ENCODE results near the gene SUMO2. TPM values are rescaled to one million over a fixed set of nuclear protein-coding genes. Genes with fewer than 3 reads are reported as not detected.

SUMO2 gene
- total and polyA plus RNA-seq, 9 of the 15 experiments (the other 6 are each of a cell fraction or from before 2014, with no cell fraction given): 157 to 733 (median 419) TPM

DNA sequence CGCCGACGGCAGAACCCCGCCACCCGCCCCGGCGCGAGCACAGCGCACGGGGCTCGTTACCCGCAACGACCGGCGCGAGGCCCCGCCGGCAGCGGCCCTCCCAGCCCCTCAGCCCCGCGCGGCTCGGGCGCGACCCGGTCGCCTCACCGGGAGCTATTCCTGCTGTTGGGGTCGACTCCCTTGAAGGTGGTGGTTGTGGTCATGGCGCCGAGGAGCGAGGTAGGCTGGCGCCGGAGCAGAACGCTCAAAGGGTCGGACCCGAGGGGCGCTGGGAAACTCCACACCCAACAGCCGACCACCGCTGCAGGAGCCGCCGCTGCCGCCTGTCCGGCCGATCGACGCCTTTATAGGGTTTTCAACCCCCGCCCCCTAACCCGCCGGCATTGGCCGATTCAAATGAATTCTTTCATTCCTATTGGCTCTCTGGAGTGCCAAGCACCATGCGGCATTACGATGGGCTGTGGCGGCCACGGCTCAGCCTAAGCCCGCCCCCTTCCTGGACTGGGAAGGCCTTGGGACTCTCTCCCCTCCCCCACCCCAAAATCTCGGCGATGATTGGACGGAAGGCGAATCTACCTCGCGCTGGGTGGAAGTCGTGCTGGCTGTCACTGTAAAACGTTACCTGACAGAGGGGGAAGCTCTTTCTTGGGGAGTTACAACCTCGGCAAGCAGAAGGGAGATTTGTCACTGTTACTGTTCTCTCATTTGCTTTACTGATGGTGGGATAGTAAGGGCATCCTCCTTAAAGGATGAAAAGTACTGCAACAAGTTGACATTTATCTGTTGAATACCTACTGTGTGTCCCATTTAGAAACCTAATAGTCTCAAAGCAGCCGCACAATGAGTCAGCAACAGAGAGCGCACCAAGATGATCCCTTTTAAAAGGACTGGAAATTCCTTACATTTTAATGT lies 28.3 kb downstream of the SUMO2 start, which contains the start of gene JPT1 (continued):
- TF ChIP-seq, protein P1, sequence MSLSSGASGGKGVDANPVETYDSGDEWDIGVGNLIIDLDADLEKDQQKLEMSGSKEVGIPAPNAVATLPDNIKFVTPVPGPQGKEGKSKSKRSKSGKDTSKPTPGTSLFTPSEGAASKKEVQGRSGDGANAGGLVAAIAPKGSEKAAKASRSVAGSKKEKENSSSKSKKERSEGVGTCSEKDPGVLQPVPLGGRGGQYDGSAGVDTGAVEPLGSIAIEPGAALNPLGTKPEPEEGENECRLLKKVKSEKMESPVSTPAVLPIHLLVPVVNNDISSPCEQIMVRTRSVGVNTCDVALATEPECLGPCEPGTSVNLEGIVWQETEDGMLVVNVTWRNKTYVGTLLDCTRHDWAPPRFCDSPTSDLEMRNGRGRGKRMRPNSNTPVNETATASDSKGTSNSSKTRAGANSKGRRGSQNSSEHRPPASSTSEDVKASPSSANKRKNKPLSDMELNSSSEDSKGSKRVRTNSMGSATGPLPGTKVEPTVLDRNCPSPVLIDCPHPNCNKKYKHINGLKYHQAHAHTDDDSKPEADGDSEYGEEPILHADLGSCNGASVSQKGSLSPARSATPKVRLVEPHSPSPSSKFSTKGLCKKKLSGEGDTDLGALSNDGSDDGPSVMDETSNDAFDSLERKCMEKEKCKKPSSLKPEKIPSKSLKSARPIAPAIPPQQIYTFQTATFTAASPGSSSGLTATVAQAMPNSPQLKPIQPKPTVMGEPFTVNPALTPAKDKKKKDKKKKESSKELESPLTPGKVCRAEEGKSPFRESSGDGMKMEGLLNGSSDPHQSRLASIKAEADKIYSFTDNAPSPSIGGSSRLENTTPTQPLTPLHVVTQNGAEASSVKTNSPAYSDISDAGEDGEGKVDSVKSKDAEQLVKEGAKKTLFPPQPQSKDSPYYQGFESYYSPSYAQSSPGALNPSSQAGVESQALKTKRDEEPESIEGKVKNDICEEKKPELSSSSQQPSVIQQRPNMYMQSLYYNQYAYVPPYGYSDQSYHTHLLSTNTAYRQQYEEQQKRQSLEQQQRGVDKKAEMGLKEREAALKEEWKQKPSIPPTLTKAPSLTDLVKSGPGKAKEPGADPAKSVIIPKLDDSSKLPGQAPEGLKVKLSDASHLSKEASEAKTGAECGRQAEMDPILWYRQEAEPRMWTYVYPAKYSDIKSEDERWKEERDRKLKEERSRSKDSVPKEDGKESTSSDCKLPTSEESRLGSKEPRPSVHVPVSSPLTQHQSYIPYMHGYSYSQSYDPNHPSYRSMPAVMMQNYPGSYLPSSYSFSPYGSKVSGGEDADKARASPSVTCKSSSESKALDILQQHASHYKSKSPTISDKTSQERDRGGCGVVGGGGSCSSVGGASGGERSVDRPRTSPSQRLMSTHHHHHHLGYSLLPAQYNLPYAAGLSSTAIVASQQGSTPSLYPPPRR (CRISPR knock-in tag; IDR thresholded peaks at IDR 0.05; ENCODE audit: borderline replicate concordance): no peak
- TF ChIP-seq MAFK (IDR thresholded peaks at IDR 0.05; ENCODE audit: low read length) (peak; percentile 57; the same call in 1 of the 2 replicates), TFAM (CRISPR knock-in tag; conservative IDR thresholded peaks at IDR 0.05) (no peak), SMARCA4 (IDR thresholded peaks at IDR 0.05) (peak; percentile 71), ZNF408 (CRISPR knock-in tag; IDR thresholded peaks at IDR 0.05; ENCODE audit: low read depth) (no peak), KLF6 (CRISPR knock-in tag; IDR thresholded peaks at IDR 0.05; ENCODE audit: borderline replicate concordance) (peak; percentile 59; the same call in 1 of the 2 replicates), RUNX1 (IDR thresholded peaks at IDR 0.05; ENCODE audit: low read depth) (no peak), SMARCC2 (IDR thresholded peaks at IDR 0.05; ENCODE audit: low read depth) (peak; percentile 50; the same call in 1 of the 2 replicates), KAT7 (CRISPR knock-in tag; IDR thresholded peaks at IDR 0.05; ENCODE audit: borderline replicate concordance) (no peak), ARID1B (IDR thresholded peaks at IDR 0.05) (peak; percentile 48; the same call in 1 of the 2 replicates)
- TF ChIP-seq, protein P2, sequence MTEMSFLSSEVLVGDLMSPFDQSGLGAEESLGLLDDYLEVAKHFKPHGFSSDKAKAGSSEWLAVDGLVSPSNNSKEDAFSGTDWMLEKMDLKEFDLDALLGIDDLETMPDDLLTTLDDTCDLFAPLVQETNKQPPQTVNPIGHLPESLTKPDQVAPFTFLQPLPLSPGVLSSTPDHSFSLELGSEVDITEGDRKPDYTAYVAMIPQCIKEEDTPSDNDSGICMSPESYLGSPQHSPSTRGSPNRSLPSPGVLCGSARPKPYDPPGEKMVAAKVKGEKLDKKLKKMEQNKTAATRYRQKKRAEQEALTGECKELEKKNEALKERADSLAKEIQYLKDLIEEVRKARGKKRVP (CRISPR knock-in tag; IDR thresholded peaks at IDR 0.05): 0 out of 2 replicates have a peak, but pooled peaks have one; percentile 32
- TF ChIP-seq, protein P3, sequence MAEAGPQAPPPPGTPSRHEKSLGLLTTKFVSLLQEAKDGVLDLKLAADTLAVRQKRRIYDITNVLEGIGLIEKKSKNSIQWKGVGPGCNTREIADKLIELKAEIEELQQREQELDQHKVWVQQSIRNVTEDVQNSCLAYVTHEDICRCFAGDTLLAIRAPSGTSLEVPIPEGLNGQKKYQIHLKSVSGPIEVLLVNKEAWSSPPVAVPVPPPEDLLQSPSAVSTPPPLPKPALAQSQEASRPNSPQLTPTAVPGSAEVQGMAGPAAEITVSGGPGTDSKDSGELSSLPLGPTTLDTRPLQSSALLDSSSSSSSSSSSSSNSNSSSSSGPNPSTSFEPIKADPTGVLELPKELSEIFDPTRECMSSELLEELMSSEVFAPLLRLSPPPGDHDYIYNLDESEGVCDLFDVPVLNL (CRISPR knock-in tag; IDR thresholded peaks at IDR 0.05; ENCODE audit: low read depth): no peak
- TF ChIP-seq, protein P4, sequence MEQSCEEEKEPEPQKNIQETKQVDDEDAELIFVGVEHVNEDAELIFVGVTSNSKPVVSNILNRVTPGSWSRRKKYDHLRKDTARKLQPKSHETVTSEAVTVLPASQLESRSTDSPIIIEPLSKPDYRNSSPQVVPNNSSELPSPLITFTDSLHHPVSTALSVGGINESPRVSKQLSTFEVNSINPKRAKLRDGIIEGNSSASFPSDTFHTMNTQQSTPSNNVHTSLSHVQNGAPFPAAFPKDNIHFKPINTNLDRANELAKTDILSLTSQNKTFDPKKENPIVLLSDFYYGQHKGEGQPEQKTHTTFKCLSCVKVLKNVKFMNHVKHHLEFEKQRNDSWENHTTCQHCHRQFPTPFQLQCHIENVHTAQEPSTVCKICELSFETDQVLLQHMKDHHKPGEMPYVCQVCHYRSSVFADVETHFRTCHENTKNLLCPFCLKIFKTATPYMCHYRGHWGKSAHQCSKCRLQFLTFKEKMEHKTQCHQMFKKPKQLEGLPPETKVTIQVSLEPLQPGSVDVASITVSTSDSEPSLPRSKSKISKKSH (CRISPR knock-in tag; IDR thresholded peaks at IDR 0.05): no peak
- TF ChIP-seq, protein P5, sequence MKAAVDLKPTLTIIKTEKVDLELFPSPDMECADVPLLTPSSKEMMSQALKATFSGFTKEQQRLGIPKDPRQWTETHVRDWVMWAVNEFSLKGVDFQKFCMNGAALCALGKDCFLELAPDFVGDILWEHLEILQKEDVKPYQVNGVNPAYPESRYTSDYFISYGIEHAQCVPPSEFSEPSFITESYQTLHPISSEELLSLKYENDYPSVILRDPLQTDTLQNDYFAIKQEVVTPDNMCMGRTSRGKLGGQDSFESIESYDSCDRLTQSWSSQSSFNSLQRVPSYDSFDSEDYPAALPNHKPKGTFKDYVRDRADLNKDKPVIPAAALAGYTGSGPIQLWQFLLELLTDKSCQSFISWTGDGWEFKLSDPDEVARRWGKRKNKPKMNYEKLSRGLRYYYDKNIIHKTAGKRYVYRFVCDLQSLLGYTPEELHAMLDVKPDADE (conservative IDR thresholded peaks at IDR 0.05; ENCODE audit: control insufficient read depth, low read depth, low read length): peak; percentile 86

Data from K562 (cell line).